NT2/D1 (cell line): ENCODE data around the gene TSSK3.
A peak's percentile ranks its signal among the peaks of the same experiment; 100 is the strongest.

Experiments
- DNase-seq: peaks from one replicate; pipeline ENCODE4 v3.0.0-alpha.2; 2011; ENCODE audit warnings: low read depth, low spot score
- H3K27me3 ChIP-seq: 2 replicates; pipeline ENCODE4 v1.6.0; 2011; ENCODE audit warnings: mild to moderate bottlenecking; ENCODE audit not compliant: insufficient read length, insufficient read depth
- H3K36me3 ChIP-seq: 2 replicates; pipeline ENCODE4 v1.6.1; 2011; ENCODE audit warnings: mild to moderate bottlenecking, low read length, mixed read lengths; ENCODE audit not compliant: insufficient read depth, insufficient read length
- H3K4me1 ChIP-seq: 2 replicates; pipeline ENCODE4 v1.5.1; 2011; ENCODE audit not compliant: insufficient read depth, insufficient read length
- H3K4me3 ChIP-seq: 2 replicates; pipeline ENCODE4 v1.5.1; 2011; ENCODE audit warnings: low read depth; ENCODE audit not compliant: insufficient read length
- H3K9ac ChIP-seq: 2 replicates; pipeline ENCODE4 v1.6.0; 2011; ENCODE audit warnings: low read depth; ENCODE audit not compliant: insufficient read length
- H3K9me3 ChIP-seq: 2 replicates; pipeline ENCODE4 v1.5.1; 2011; ENCODE audit warnings: mild to moderate bottlenecking, low read length; ENCODE audit not compliant: insufficient read depth
- SUZ12 ChIP-seq: IDR thresholded peaks from 2 replicates; pipeline ENCODE4 v1.6.1; 2011; ENCODE audit not compliant: insufficient read length, insufficient read depth; ENCODE audit errors: extremely low read depth
- YY1 ChIP-seq: IDR thresholded peaks from 2 replicates; pipeline ENCODE4 v1.6.1; 2011; ENCODE audit not compliant: insufficient read length, insufficient read depth
- ZNF274 ChIP-seq: IDR thresholded peaks from 2 replicates; pipeline ENCODE4 v1.6.1; 2011; ENCODE audit warnings: mild to moderate bottlenecking, low read depth, low read length

The TSSK3 gene

DNA sequence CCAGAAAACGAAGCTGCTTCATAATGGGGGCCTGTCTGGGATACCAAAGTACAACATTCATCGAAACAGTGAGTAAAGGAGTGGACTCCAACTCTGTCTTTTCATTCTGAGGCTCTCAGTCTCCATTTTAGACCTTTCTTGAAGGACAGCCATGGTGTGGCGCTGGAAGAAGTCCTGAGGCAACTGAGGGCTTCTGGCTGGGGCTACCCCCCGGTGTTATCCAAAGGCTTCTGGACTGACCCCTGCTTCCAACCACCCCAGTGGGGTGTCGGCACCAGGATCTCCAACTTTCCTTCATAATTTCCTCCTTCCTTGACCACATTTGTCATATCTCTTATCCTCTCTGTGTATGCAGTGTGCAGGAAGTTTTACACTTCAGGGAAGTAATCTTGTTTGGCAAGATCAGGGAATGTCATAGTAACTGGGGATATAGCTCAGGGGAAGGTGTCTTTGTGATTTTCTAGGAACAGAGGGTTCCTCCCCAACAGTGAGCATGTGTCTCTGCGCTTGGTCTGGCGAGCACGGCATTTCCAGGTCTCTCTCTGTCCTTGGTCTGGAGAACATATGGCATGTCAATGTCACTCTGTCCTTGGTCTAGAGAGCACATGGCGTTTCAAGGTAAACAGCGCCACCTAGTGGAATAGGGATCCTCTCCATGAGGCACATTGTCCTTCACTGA lies 51.3 kb downstream of the TSSK3 start:
- Histone ChIP-seq H3K4me3 (no peak overlapping the region), H3K4me1 (no peaks in the 10 kb centered on the region), H3K36me3 (no peaks in the 10 kb centered on the region), H3K9me3 (peaks cover 65% of the 10 kb centered on the region), H3K9ac (no peak overlapping the region), H3K27me3 (no peaks in the 10 kb centered on the region)
- DNase-seq: peak; percentile 83
- no peak for TF ChIP-seq YY1
- no peak for TF ChIP-seq SUZ12
- TF ChIP-seq ZNF274: no peak
